Glomerular visceral epithelial cell (primary cell): ENCODE data around the gene ERAS.
"Not testable (repeated sequence)": the region's sequence is repeated elsewhere in the genome, so short reads cannot be mapped to it uniquely, and the experiment has no call there.

Experiments
- DNase-seq: peaks from one replicate; pipeline ENCODE4 v3.0.0-alpha.2; 2016; ENCODE audit errors: extremely low spot score

The ERAS gene

DNA sequence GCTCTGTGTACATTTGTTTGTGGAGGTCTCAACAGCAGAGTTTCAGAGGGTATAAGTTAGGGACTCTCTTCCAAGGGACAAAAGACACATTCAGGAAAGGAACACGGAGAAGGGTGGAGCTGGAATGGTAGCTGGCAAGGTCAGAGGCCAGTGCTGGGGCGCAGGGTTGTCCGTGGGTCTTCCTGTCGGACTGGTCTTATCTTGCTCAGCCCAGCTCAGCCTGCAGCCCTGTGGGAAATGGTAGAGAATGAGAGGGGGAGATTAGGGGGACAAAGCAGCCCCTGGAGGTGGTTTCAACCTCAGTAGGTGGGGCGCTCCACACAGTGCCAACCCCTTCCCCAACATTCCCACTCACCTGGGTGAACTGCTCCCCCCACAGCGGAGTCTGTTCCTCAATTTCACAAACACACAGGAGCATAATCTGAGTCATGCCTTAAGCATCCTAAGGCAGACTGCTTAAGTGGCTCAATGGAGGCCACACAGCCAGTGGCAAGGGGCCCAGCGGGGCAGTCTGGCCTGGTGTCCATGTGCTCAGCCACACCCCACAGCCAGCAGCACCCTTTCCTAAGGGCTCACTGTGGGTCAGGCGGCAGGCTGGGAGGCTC is 31.3 kb upstream of the ERAS start:
- DNase-seq, result peak; percentile 55

DNA sequence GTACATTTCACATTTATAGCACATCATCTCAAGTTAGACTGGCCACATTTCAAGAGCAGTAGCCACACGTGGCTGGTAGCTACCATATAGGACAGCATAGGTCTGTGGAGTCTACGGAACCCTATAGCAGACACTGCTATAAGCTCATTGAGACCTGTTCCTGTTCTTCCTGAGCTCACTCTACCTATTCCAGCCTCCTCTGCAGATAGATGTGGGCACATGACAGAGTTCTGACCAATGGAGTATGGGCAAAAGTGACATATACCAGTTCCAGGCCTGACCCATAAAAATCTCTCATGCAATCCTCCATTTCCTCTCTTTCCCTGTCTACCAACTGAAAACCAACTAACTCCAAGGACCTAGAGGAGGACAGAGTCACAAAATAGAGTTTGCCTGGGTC is 28.0 kb upstream of the ERAS start:
- no peak for DNase-seq

- no peak for DNase-seq
Measured at GRCh38 chrX:48800574-48801279, 25.6 kb upstream of the ERAS start.

GRCh38 chrX:48801280-48802088 is 24.8 kb upstream of the ERAS start, which contains the start of gene HDAC6:
Gene HDAC6 (plus strand): TSS chrX:48802067. CDS start chrX:48802693, 626 bp downstream.
- peak; percentile 97 for DNase-seq

DNA sequence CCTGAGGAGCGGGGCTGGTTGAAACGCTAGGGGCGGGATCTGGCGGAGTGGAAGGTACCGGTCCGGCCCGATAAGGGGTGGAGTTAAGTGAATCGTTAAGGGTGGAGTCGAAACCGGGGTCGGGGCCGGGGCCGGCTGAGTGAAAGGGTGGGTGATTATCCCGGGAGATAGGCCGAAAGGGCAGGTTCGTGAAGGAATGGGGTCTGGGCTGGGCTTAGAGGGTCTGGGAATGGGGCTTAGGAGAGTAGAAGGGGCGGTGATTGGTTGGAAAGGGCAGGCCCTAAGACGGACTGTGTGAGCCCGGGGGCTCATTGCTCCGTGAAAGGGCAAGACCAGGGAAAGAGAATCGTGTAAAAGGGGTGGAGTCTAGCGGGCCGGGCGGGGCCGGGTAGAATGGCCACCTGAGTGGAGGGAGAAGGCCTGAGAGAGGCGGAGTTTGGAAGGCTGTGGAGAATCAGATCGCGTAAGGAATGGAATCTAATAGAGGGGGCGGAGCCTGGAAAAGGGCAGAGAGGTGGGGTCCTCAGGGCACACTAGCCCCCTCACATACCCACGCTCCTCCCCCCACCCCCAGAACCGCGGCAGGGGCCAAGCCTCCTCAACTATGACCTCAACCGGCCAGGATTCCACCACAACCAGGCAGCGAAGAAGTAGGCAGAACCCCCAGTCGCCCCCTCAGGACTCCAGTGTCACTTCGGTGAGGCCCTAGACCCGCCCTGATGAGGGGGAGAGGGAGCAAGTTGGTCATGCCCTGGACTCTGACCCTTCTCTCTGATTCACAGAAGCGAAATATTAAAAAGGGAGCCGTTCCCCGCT is 24.0 kb upstream of the ERAS start:
- peak; percentile 85 for DNase-seq

DNA sequence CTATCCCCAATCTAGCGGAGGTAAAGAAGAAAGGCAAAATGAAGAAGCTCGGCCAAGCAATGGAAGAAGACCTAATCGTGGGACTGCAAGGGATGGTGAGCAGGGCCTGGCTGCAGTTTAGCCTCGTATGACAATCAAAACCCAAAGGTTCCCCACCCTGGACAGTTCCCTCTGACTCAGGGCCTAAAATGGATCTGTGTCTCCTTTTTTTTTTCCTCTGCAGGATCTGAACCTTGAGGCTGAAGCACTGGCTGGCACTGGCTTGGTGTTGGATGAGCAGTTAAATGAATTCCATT is 23.5 kb upstream of the ERAS start:
- DNase-seq, result no peak

DNA sequence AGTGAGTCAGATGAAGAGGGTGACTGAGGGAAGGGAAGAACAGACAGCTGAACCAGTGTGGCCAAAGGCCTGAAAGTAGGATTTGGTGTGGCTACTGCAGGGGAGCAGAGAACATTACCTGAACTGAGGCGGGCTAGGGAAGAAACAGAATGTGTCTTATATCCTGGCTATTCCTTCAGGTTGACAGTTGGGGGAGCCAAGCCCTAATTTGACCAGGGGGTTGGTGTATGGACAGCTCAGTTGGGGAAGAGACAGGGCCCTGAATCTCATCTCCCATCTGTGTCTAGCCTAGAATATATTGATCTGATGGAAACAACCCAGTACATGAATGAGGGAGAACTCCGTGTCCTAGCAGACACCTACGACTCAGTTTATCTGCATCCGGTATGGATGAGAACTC is 20.2 kb upstream of the ERAS start:
- DNase-seq, result no peak

GRCh38 chrX:48813644-48814043 is 12.7 kb upstream of the ERAS start:
- no peak for DNase-seq

DNA sequence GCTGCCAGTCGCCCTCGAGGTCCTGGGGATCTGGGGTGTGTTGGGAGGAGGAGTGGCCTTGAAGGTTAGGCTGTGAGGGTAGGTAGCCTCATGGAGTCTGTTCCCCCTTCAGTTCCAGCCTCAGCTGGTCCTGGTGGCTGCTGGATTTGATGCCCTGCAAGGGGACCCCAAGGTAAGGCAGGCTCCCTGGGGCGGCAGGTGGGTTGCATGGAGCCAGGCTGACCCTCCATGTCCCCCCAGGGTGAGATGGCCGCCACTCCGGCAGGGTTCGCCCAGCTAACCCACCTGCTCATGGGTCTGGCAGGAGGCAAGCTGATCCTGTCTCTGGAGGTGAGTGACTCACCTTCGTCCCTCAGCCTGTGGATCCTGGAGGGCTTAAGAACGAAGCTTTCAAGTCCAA is 11.6 kb upstream of the ERAS start:
- no peak for DNase-seq

DNA sequence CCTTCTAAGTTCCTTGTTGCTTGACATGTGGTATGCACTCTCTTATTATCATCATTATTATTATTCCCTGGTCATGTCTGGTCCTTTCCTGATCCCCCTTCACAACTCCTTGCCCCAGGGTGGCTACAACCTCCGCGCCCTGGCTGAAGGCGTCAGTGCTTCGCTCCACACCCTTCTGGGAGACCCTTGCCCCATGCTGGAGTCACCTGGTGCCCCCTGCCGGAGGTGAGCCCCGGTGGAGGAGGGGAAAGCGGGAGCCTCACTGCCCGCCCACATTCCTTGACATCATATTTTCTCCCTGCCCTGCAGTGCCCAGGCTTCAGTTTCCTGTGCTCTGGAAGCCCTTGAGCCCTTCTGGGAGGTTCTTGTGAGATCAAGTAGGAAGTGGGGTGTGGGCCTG is 11.0 kb upstream of the ERAS start:
- DNase-seq, result no peak

GRCh38 chrX:48816014-48816810 is 10.1 kb upstream of the ERAS start:
- DNase-seq, result no peak

DNA sequence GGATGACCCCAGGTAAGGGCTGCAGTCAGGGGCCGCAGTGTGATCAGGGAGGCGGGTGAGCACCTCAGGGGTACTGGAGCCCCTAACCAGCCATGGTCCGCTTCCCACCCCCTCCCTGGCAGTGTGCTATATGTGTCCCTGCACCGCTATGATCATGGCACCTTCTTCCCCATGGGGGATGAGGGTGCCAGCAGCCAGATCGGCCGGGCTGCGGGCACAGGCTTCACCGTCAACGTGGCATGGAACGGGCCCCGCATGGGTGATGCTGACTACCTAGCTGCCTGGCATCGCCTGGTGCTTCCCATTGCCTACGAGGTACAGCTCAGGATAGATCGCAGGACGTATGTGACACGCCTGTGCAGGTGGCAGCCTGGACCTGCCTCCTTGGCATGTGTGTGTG is 8.2 kb upstream of the ERAS start:
- DNase-seq, result no peak

DNA sequence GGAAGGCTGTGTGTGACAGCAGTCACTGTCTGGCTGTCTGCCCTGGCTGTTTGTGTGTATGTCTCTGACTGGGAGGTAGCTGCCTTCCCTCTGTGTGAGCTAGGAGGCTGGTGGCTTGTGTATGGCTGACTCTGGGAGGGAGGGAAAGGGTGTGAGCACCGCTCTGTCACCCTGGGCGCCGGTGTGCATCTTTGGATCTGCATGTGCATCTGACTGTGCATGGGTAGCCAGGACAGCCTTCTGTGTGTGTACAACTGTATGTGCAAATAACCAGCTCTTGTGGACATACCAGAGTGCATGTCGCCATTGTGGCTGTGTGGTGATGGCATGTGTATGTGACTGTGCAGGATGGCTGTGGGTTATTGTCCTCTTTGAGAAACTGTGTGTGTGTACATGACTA is 7.4 kb upstream of the ERAS start:
- DNase-seq, result no peak

DNA sequence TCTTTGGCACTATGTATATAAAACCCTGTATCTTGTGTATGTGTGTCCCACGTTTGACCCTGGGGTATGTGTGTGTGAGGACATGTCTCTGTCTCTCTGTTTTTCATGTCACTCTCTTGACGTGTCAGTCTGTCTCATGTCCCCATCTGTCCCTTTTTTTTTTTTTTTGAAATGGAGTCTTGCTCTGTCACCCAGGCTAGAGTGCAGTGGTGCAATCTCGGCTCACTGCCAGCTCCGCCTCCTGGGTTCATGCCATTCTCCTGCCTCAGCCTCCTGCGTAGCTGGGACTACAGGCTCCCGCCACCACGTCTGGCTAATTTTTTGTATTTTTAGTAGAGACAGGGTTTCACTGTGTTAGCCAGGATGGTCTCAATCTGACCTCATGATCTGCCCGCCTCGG is 6.9 kb upstream of the ERAS start:
- DNase-seq, result not testable (repeated sequence)

DNA sequence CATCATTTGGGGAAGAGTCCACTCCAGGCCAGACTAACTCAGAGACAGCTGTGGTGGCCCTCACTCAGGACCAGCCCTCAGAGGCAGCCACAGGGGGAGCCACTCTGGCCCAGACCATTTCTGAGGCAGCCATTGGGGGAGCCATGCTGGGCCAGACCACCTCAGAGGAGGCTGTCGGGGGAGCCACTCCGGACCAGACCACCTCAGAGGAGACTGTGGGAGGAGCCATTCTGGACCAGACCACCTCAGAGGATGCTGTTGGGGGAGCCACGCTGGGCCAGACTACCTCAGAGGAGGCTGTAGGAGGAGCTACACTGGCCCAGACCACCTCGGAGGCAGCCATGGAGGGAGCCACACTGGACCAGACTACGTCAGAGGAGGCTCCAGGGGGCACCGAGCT is 3.3 kb upstream of the ERAS start:
- DNase-seq, result no peak

DNA sequence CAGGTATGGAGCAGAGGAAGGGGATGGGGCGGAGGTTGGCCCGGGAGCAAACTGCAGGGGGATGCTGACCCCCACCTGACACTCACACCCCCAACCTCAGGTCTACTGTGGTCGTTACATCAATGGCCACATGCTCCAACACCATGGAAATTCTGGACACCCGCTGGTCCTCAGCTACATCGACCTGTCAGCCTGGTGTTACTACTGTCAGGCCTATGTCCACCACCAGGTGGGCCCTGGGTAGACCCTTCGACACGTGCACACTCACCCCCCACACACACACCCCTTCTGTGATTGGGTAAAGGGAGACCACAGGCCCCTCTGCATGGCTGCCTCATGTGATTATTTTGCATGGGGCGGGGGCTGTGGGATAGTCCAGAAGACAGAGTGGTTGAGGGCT is 2.2 kb upstream of the ERAS start:
- no peak for DNase-seq

- DNase-seq, result no peak
Measured at GRCh38 chrX:48826876-48827653, 752 bp downstream of the ERAS start.

- no peak for DNase-seq
Measured at GRCh38 chrX:48827654-48827968, 1.3 kb downstream of the ERAS start.

- no peak for DNase-seq
Measured at GRCh38 chrX:48829016-48829735, 2.9 kb downstream of the ERAS start.
